Stomach smooth muscle (tissue), 2 donors: ENCODE measurements around the gene RMRP.
A peak's percentile ranks its signal among the peaks of the same experiment; 100 is the strongest.

Experiments
- H3K27ac ChIP-seq: one replicate; pipeline ENCODE4 v1.7.0; 2013; ENCODE audit warnings: mild to moderate bottlenecking, low read length, inconsistent platforms
- H3K27me3 ChIP-seq, 2 donors: one replicate each; pipeline ENCODE4 v1.7.0; 2013; ENCODE audit warnings: low read length in 2 of 2; ENCODE audit not compliant: insufficient read depth in 2 of 2, control insufficient read depth in 1 of 2
- H3K36me3 ChIP-seq, 2 donors: one replicate each; pipeline ENCODE4 v1.7.0; 2013; ENCODE audit warnings: low read length in 2 of 2; ENCODE audit not compliant: control insufficient read depth in 2 of 2, insufficient read depth in 2 of 2
- H3K4me1 ChIP-seq: one replicate; pipeline ENCODE4 v1.7.0; 2013; ENCODE audit warnings: low read length; ENCODE audit not compliant: control insufficient read depth, insufficient read depth
- H3K4me3 ChIP-seq, 2 donors: one replicate each; pipeline ENCODE4 v1.7.0; 2013; ENCODE audit warnings: low read length in 2 of 2
- H3K9ac ChIP-seq, 2 donors: one replicate each; pipeline ENCODE4 v1.7.0; 2013; ENCODE audit warnings: low read length in 2 of 2, mild to moderate bottlenecking in 1 of 2
- H3K9me3 ChIP-seq, 2 donors: one replicate each; pipeline ENCODE4 v1.7.0; 2013; ENCODE audit warnings: low read length in 2 of 2; ENCODE audit not compliant: control insufficient read depth in 2 of 2
- donor health status: healthy.
- donor health status: Pancreatic carcinoma.

The RMRP gene

GRCh38 chr9:35679766-35680330, 22.0 kb upstream of the RMRP start:
- peak overlapping the region; percentile 71 for H3K27ac ChIP-seq
- no peaks in the 10 kb centered on the region for H3K9me3 ChIP-seq
- peaks cover 31 to 33% of the 10 kb centered on the region in 2 donors for H3K36me3 ChIP-seq
- no peaks in the 10 kb centered on the region for H3K27me3 ChIP-seq
- H3K4me1 ChIP-seq: peaks cover 47% of the 10 kb centered on the region
- no peak overlapping the region for H3K4me3 ChIP-seq
- H3K9ac ChIP-seq: no peak overlapping the region

GRCh38 chr9:35679091-35679490, 21.3 kb upstream of the RMRP start:
- no peak overlapping the region for H3K9ac ChIP-seq
- H3K4me1 ChIP-seq: peaks cover 41% of the 10 kb centered on the region
- no peaks in the 10 kb centered on the region for H3K9me3 ChIP-seq
- H3K4me3 ChIP-seq: no peak overlapping the region
- peaks cover 25 to 26% of the 10 kb centered on the region in 2 donors for H3K36me3 ChIP-seq
- peak overlapping the region; percentile 31 for H3K27ac ChIP-seq
- no peaks in the 10 kb centered on the region for H3K27me3 ChIP-seq

- no peak overlapping the region for H3K27ac ChIP-seq
- peaks cover 27% of the 10 kb centered on the region for H3K4me1 ChIP-seq
- no peaks in the 10 kb centered on the region for H3K9me3 ChIP-seq
- H3K4me3 ChIP-seq: peak overlapping the region; percentile 59 to 73
- peak overlapping the region in 1 of 2 donors; percentile 51 for H3K9ac ChIP-seq
- H3K27me3 ChIP-seq: no peaks in the 10 kb centered on the region
- H3K36me3 ChIP-seq: no peaks in the 10 kb centered on the region
These were observed 18.0 kb upstream of the RMRP start for GRCh38 chr9:35675732-35676392.

- peak overlapping the region in 1 of 2 donors; percentile 73 for H3K4me3 ChIP-seq
- H3K9ac ChIP-seq: no peak overlapping the region
- no peak overlapping the region for H3K27ac ChIP-seq
- H3K27me3 ChIP-seq: no peaks in the 10 kb centered on the region
- no peaks in the 10 kb centered on the region for H3K9me3 ChIP-seq
- H3K4me1 ChIP-seq: peaks cover 24% of the 10 kb centered on the region
- H3K36me3 ChIP-seq: no peaks in the 10 kb centered on the region
These were observed 17.4 kb upstream of the RMRP start for GRCh38 chr9:35675204-35675603.

- Histone ChIP-seq H3K36me3 (no peaks in the 10 kb centered on the region), H3K27me3 (no peaks in the 10 kb centered on the region), H3K9me3 (no peaks in the 10 kb centered on the region), H3K27ac (peak overlapping the region; percentile 58), H3K4me1 (peaks cover 20% of the 10 kb centered on the region), H3K4me3 (peak overlapping the region in 1 of 2 donors; percentile 29), H3K9ac (no peak overlapping the region)
These were observed 16.2 kb upstream of the RMRP start for GRCh38 chr9:35674025-35674361.

GRCh38 chr9:35673132-35674024, 15.6 kb upstream of the RMRP start, which contains the start of gene CA9:
Gene CA9, plus strand, starts transcription at chr9:35673928. Its CDS starts 32 bp downstream, at chr9:35673960.
- Histone ChIP-seq H3K9ac (no peak within 1 kb of the TSS), H3K36me3 (no peaks in the 10 kb centered on the region), H3K4me1 (peaks cover 20% of the 10 kb centered on the region), H3K9me3 (no peaks in the 10 kb centered on the region), H3K27ac (peak within 1 kb of the TSS; percentile 58), H3K4me3 (peak within 1 kb of the TSS; percentile 7 to 29), H3K27me3 (no peaks in the 10 kb centered on the region)

GRCh38 chr9:35669331-35670145, 11.7 kb upstream of the RMRP start:
- Histone ChIP-seq H3K9ac (no peak overlapping the region), H3K4me1 (peaks cover 23% of the 10 kb centered on the region), H3K36me3 (no peaks in the 10 kb centered on the region), H3K4me3 (no peak overlapping the region), H3K27me3 (no peaks in the 10 kb centered on the region), H3K27ac (no peak overlapping the region), H3K9me3 (no peaks in the 10 kb centered on the region)

- no peak overlapping the region for H3K9ac ChIP-seq
- no peaks in the 10 kb centered on the region for H3K27me3 ChIP-seq
- no peak overlapping the region for H3K4me3 ChIP-seq
- no peaks in the 10 kb centered on the region for H3K9me3 ChIP-seq
- no peaks in the 10 kb centered on the region for H3K36me3 ChIP-seq
- no peak overlapping the region for H3K27ac ChIP-seq
- peaks cover 27% of the 10 kb centered on the region for H3K4me1 ChIP-seq
These were observed 10.1 kb upstream of the RMRP start for GRCh38 chr9:35667939-35668338.

- Histone ChIP-seq H3K36me3 (peaks cover 0 to 7% of the 10 kb centered on the region in 2 donors), H3K4me3 (no peak overlapping the region), H3K27me3 (no peaks in the 10 kb centered on the region), H3K9me3 (no peaks in the 10 kb centered on the region), H3K27ac (no peak overlapping the region), H3K9ac (no peak overlapping the region), H3K4me1 (peaks cover 38% of the 10 kb centered on the region)
These were observed 8.7 kb upstream of the RMRP start for GRCh38 chr9:35666549-35666948.

GRCh38 chr9:35666045-35666444, 8.2 kb upstream of the RMRP start:
- Histone ChIP-seq H3K36me3 (peaks cover 0 to 7% of the 10 kb centered on the region in 2 donors), H3K9ac (no peak overlapping the region), H3K9me3 (no peaks in the 10 kb centered on the region), H3K4me3 (no peak overlapping the region), H3K4me1 (peaks cover 42% of the 10 kb centered on the region), H3K27me3 (no peaks in the 10 kb centered on the region), H3K27ac (no peak overlapping the region)
